ENCODE data around the gene TARS1.

DNA sequence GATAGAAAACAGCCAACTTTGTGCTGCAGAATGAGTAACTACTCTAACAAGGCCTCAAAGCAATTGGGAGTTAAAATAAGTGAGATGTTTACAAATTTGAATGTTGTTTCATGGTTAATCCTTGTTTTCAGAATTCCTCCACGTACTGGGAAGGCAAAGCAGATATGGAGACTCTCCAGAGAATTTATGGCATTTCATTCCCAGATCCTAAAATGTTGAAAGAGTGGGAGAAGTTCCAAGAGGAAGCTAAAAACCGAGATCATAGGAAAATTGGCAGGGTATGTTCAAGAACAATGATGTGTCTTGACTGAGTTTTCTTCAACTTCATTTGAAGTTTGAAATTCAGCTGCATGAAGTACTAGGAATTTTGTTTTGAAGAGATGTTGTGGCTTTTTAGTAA, 16.4 kb downstream of the TARS1 start:
- TF ChIP-seq POLR2A (IDR thresholded peaks at IDR 0.05) (no peak), CTCF (IDR thresholded peaks at IDR 0.05) (no peak)

Measured in ovary (tissue), 3 donors.